PC-3 (cell line): ENCODE results near the gene ARFGEF2.

Experiments
- EZH2 ChIP-seq: fragments of 300-600 bp; sonication (generic); IDR thresholded peaks from one replicate; pipeline ENCODE4 v1.6.1; 2017; ENCODE audit warnings: antibody characterized with exemption, mild to moderate bottlenecking, low read length; ENCODE audit not compliant: unreplicated experiment
- EZH2phosphoT487 ChIP-seq: fragments of 300-600 bp; sonication (generic); IDR thresholded peaks from 2 replicates; pipeline ENCODE4 v1.6.1; 2018; ENCODE audit warnings: mild to moderate bottlenecking, antibody characterized with exemption, low read length, borderline replicate concordance
- TF ChIP-seq, protein P1 (sequence below): fragments of 300-600 bp; sonication (generic); conservative IDR thresholded peaks from 2 replicates; pipeline ENCODE4 v1.5.1; 2017; ENCODE audit warnings: antibody characterized with exemption, low read depth, mild to moderate bottlenecking, low read length

DNA sequence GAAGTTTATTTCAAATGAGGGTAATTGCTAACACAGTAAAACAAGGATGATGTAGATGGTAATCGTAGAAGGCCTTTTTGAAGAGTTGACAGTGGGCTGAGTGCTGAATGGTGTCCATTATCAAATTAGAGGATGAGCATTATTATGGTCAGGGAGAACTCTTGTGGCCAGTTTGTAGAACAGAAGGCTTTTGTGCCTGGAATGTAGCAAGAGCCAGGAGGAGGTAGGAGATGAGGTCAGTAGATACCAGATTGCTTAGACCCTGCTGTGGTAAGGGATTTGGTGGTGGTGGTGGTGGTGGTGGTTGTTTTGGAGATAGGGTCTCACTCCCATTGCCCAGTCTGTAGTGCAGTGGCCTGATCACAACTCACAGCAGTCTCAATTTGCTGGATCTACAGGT is 130.8 kb downstream of the ARFGEF2 start:
- TF ChIP-seq EZH2phosphoT487 (no peak), EZH2 (no peak)
- TF ChIP-seq, protein P1, sequence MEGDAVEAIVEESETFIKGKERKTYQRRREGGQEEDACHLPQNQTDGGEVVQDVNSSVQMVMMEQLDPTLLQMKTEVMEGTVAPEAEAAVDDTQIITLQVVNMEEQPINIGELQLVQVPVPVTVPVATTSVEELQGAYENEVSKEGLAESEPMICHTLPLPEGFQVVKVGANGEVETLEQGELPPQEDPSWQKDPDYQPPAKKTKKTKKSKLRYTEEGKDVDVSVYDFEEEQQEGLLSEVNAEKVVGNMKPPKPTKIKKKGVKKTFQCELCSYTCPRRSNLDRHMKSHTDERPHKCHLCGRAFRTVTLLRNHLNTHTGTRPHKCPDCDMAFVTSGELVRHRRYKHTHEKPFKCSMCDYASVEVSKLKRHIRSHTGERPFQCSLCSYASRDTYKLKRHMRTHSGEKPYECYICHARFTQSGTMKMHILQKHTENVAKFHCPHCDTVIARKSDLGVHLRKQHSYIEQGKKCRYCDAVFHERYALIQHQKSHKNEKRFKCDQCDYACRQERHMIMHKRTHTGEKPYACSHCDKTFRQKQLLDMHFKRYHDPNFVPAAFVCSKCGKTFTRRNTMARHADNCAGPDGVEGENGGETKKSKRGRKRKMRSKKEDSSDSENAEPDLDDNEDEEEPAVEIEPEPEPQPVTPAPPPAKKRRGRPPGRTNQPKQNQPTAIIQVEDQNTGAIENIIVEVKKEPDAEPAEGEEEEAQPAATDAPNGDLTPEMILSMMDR, result no peak
